MM.1S (cell line): ENCODE data around the gene GNPTAB.

ENCODE experiments used
- DNase-seq: peaks from one replicate; pipeline ENCODE4 v3.0.0-alpha.2; 2015
- H2AFZ ChIP-seq: fragments of 300-600 bp; sonication (generic); 2 replicates; pipeline ENCODE4 v1.6.0; 2016; ENCODE audit warnings: antibody characterized with exemption, low read length
- H3F3A ChIP-seq: fragments of 300-600 bp; sonication (generic); 2 replicates; pipeline ENCODE4 v1.6.1; 2016; ENCODE audit warnings: mild to moderate bottlenecking, antibody characterized with exemption, low read length, moderate library complexity, mixed read lengths; ENCODE audit not compliant: insufficient read depth
- H3K27ac ChIP-seq: fragments of 300-600 bp; sonication (generic); 2 replicates; pipeline ENCODE4 v1.5.1; 2016; ENCODE audit warnings: mild to moderate bottlenecking, low read length
- H3K27me3 ChIP-seq: fragments of 300-600 bp; sonication (generic); replicated peaks from 2 replicates; pipeline ENCODE4 v1.6.0; 2016; ENCODE audit warnings: low read length; ENCODE audit not compliant: insufficient read depth
- H3K36me3 ChIP-seq: fragments of 300-600 bp; sonication (generic); replicated peaks from 2 replicates; pipeline ENCODE4 v1.6.1; 2016; ENCODE audit warnings: mild to moderate bottlenecking, low read length, mixed read lengths; ENCODE audit not compliant: insufficient read depth
- H3K4me1 ChIP-seq: fragments of 300-600 bp; sonication (generic); 2 replicates; pipeline ENCODE4 v1.6.1; 2016; ENCODE audit warnings: low read length, mixed read lengths
- H3K4me2 ChIP-seq: fragments of 300-600 bp; sonication (generic); 2 replicates; pipeline ENCODE4 v1.6.0; 2016; ENCODE audit warnings: low read depth, low read length
- H3K4me3 ChIP-seq: fragments of 300-600 bp; sonication (generic); 2 replicates; pipeline ENCODE4 v1.5.1; 2016; ENCODE audit warnings: low read length, mixed read lengths
- H3K79me2 ChIP-seq: fragments of 300-600 bp; sonication (generic); 2 replicates; pipeline ENCODE4 v1.6.1; 2016; ENCODE audit warnings: mixed run types, low read length, mixed read lengths
- H3K9ac ChIP-seq: fragments of 300-600 bp; sonication (generic); 2 replicates; pipeline ENCODE4 v1.6.1; 2016; ENCODE audit warnings: low read length, mixed read lengths
- H3K9me2 ChIP-seq: fragments of 300-600 bp; sonication (generic); replicated peaks from 2 replicates; pipeline ENCODE4 v1.6.1; 2016; ENCODE audit warnings: mild to moderate bottlenecking, low read length, mixed read lengths; ENCODE audit not compliant: insufficient read depth
- H3K9me3 ChIP-seq: fragments of 300-600 bp; sonication (generic); replicated peaks from 2 replicates; pipeline ENCODE4 v1.6.1; 2016; ENCODE audit warnings: mild to moderate bottlenecking, low read length, mixed read lengths; ENCODE audit not compliant: insufficient read depth
- H4K20me1 ChIP-seq: fragments of 300-600 bp; sonication (generic); 2 replicates; pipeline ENCODE4 v1.6.1; 2016; ENCODE audit warnings: mild to moderate bottlenecking, low read length, moderate library complexity, mixed read lengths; ENCODE audit not compliant: insufficient read depth
- EZH2 ChIP-seq: fragments of 300-600 bp; sonication (generic); optimal IDR thresholded peaks from 2 replicates; pipeline ENCODE3; 2017; ENCODE audit warnings: low read depth, mild to moderate bottlenecking, antibody characterized with exemption, low read length, mixed read lengths
- EZH2phosphoT487 ChIP-seq: fragments of 300-600 bp; sonication (generic); IDR thresholded peaks from 2 replicates; pipeline ENCODE4 v1.6.1; 2018; ENCODE audit warnings: antibody characterized with exemption, low read length
- TF ChIP-seq, protein P1 (sequence below): fragments of 300-600 bp; sonication (generic); IDR thresholded peaks from 2 replicates; pipeline ENCODE4 v1.5.1; 2016; ENCODE audit warnings: antibody characterized with exemption, low read length, mixed read lengths

Gene GNPTAB

DNA sequence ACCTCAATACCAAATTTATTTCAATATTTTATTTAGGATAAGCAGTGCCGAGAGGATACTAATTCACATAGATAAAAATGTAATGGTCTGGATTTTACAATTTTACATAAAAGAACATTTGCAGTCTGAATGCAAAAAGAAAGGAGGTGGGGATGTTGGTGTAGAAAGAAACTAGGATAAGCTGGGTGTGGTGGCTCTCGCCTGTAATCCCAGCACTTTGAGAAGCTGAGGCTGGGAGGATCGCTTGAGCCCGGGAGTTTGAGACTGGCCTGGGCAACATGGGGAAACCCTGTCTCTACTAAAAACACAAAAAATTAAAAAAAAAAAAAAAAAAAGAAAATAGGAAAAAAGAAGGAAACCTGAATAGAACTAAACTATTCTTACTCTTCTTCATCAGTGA lies 108.4 kb downstream of the GNPTAB start:
- Histone ChIP-seq H3K36me3 (no peaks in the 10 kb centered on the region; the same call in 1 of the 2 replicates), H3K4me2 (no peak overlapping the region), H3K9ac (no peak overlapping the region), H3K27me3 (no peaks in the 10 kb centered on the region), H3K4me1 (peaks cover 15% of the 10 kb centered on the region), H3K79me2 (no peaks in the 10 kb centered on the region), H2AFZ (no peak overlapping the region), H3F3A (0 out of 2 replicates have a peak, but pooled peaks cover 5% of the 10 kb centered on the region), H4K20me1 (no peaks in the 10 kb centered on the region), H3K27ac (no peak overlapping the region), H3K4me3 (no peak overlapping the region), H3K9me3 (no peaks in the 10 kb centered on the region), H3K9me2 (no peaks in the 10 kb centered on the region)
- DNase-seq: no peak
- no peak for TF ChIP-seq EZH2
- TF ChIP-seq, protein P1, sequence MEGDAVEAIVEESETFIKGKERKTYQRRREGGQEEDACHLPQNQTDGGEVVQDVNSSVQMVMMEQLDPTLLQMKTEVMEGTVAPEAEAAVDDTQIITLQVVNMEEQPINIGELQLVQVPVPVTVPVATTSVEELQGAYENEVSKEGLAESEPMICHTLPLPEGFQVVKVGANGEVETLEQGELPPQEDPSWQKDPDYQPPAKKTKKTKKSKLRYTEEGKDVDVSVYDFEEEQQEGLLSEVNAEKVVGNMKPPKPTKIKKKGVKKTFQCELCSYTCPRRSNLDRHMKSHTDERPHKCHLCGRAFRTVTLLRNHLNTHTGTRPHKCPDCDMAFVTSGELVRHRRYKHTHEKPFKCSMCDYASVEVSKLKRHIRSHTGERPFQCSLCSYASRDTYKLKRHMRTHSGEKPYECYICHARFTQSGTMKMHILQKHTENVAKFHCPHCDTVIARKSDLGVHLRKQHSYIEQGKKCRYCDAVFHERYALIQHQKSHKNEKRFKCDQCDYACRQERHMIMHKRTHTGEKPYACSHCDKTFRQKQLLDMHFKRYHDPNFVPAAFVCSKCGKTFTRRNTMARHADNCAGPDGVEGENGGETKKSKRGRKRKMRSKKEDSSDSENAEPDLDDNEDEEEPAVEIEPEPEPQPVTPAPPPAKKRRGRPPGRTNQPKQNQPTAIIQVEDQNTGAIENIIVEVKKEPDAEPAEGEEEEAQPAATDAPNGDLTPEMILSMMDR: no peak
- no peak for TF ChIP-seq EZH2phosphoT487

DNA sequence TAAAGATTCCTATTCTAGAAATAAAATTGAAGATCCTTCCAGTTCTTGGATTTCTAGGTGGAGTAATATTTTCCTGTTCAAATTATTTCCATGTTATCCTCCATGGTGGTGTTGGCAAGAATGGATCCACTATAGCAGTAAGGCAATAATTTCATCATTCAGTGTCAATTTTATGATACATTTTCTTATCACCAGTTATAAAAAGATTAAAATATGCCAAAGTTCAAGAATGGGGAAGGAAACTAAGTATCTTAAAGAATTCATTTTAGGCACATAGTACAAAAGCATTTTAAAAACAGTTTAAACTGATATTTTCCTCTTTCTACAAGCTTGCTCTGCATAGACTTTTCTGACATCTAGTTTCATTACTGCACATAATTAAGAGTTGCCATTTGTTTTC lies 110.6 kb downstream of the GNPTAB start:
- H3K79me2 ChIP-seq: 0 out of 2 replicates have a peak, but pooled peaks cover 3% of the 10 kb centered on the region
- H2AFZ ChIP-seq: no peak overlapping the region
- H3K4me1 ChIP-seq: no peaks in the 10 kb centered on the region
- no peak overlapping the region for H3K4me3 ChIP-seq
- no peaks in the 10 kb centered on the region for H3K27me3 ChIP-seq
- H3K9me3 ChIP-seq: no peaks in the 10 kb centered on the region
- H3K9me2 ChIP-seq: no peaks in the 10 kb centered on the region
- TF ChIP-seq EZH2phosphoT487 (no peak), EZH2 (no peak)
- TF ChIP-seq, protein P1: no peak
- H3F3A ChIP-seq: no peaks in the 10 kb centered on the region
- no peaks in the 10 kb centered on the region; the same call in 1 of the 2 replicates for H3K36me3 ChIP-seq
- DNase-seq: no peak
- H3K9ac ChIP-seq: no peak overlapping the region
- no peak overlapping the region for H3K27ac ChIP-seq
- no peak overlapping the region for H3K4me2 ChIP-seq
- no peaks in the 10 kb centered on the region for H4K20me1 ChIP-seq

DNA sequence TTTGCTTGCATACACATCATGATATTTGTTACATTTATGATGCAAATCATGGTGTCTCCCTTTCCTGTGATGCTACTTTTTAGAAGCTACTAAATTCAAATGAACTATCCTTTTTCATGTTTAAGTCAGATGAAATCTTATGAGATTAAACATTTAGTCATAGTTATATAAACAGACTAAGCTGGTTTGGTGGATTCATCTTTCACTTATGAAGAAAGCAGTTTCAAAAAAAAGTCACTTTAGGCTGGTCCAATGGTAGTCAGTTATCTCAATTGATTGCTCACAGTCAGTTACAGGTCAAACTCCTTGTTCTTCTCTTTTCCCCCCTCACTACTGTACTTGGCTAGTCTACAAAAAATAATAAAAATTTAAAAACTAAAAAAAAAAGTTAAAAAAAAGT lies 111.2 kb downstream of the GNPTAB start:
- TF ChIP-seq, protein P1: no peak
- TF ChIP-seq EZH2 (no peak), EZH2phosphoT487 (no peak)
- no peaks in the 10 kb centered on the region for H3K9me2 ChIP-seq
- DNase-seq: no peak
- H3K4me1 ChIP-seq: no peaks in the 10 kb centered on the region
- 0 out of 2 replicates have a peak, but pooled peaks cover 3% of the 10 kb centered on the region for H3K79me2 ChIP-seq
- no peak overlapping the region for H3K4me2 ChIP-seq
- H3F3A ChIP-seq: 0 out of 2 replicates have a peak, but pooled peaks cover 2% of the 10 kb centered on the region
- H4K20me1 ChIP-seq: no peaks in the 10 kb centered on the region
- no peak overlapping the region for H3K9ac ChIP-seq
- H3K27me3 ChIP-seq: no peaks in the 10 kb centered on the region
- H3K4me3 ChIP-seq: no peak overlapping the region
- no peaks in the 10 kb centered on the region for H3K9me3 ChIP-seq
- H2AFZ ChIP-seq: no peak overlapping the region
- H3K27ac ChIP-seq: no peak overlapping the region
- H3K36me3 ChIP-seq: no peaks in the 10 kb centered on the region; the same call in 1 of the 2 replicates
